Esophagus (tissue), 2 donors: ENCODE results near the gene KRTAP10-11. TPM values are rescaled to one million over a fixed set of nuclear protein-coding genes. Genes with fewer than 3 reads are reported as not detected.

Source experiments
- H3K27ac ChIP-seq, 2 donors: one replicate each; pipeline ENCODE4 v1.5.1; 2013; ENCODE audit warnings: low read depth in 2 of 2, mild to moderate bottlenecking in 2 of 2, inconsistent platforms in 1 of 2, low read length in 1 of 2, moderate library complexity in 1 of 2
- H3K27me3 ChIP-seq, 2 donors: one replicate each; pipeline ENCODE4 v1.6.1; 2013; ENCODE audit warnings: low read length in 2 of 2, control low read depth in 1 of 2, mild to moderate bottlenecking in 1 of 2; ENCODE audit not compliant: insufficient read depth in 2 of 2, control insufficient read depth in 1 of 2
- H3K36me3 ChIP-seq, 2 donors: one replicate each; pipeline ENCODE4 v1.6.1; 2013; ENCODE audit warnings: low read length in 1 of 2; ENCODE audit not compliant: control insufficient read depth in 2 of 2, insufficient read depth in 2 of 2
- H3K4me1 ChIP-seq, 2 donors: one replicate each; pipeline ENCODE4 v1.6.1; 2013; ENCODE audit warnings: low read length in 1 of 2; ENCODE audit not compliant: control insufficient read depth in 2 of 2, insufficient read depth in 2 of 2
- H3K4me3 ChIP-seq, 2 donors: one replicate each; pipeline ENCODE4 v1.5.1; 2013; ENCODE audit warnings: low read length in 2 of 2, mild to moderate bottlenecking in 2 of 2, low read depth in 1 of 2, moderate library complexity in 1 of 2
- H3K9me3 ChIP-seq, 2 donors: one replicate each; pipeline ENCODE4 v1.6.1; 2013; ENCODE audit warnings: mild to moderate bottlenecking in 2 of 2, low read depth in 1 of 2, low read length in 1 of 2, moderate library complexity in 1 of 2; ENCODE audit not compliant: control insufficient read depth in 2 of 2, insufficient read depth in 1 of 2
- WGBS, 2 donors: extraction: QIAGEN DNeasy Blood & Tissue Kit; methylation state at CpG; one replicate each; pipeline ENCODE4 v1.1.7; 2013; 5-methylcytosine and 5-hydroxymethylcytosine counted together
- polyA plus RNA-seq, 2 donors: library from polyadenylated mRNA; stranded (reverse); fragments of 200-250 nt; gene quantifications; one replicate each; pipeline ENCODE4 v1.2.3, GENCODE V29; 2013
- donor health status: healthy with polysubstance abuse.
- donor health status: Bipolar disorder and iron deficiency.

KRTAP10-11 gene
- polyA plus RNA-seq, 2 donors: not detected

DNA sequence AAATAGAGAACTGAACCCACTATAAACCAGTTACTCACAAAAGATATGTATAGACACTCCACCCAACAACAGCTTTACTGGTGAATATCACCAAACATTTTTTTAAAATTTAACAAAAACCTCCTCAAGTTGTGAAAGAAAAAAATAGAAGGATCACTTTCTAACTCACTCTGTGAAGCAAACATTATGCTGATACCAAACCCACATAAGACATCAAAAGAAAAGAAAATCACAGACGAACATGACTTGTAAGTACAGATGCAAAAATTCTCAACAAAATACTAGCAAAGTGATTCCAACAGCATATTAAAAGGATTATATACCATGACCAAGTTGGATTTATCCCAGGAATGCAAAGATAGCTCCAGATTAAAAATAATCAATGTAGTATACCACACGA, 45.5 kb downstream of the KRTAP10-11 start:
- Histone ChIP-seq H3K4me1 (no peaks in the 10 kb centered on the region), H3K9me3 (no peaks in the 10 kb centered on the region), H3K27me3 (peaks cover 0 to 2% of the 10 kb centered on the region in 2 donors), H3K4me3 (no peak overlapping the region), H3K36me3 (no peaks in the 10 kb centered on the region), H3K27ac (no peak overlapping the region)
- 35 to 42% methylated on average over 2 of the region's 2 CpGs for WGBS, 2 donors

DNA sequence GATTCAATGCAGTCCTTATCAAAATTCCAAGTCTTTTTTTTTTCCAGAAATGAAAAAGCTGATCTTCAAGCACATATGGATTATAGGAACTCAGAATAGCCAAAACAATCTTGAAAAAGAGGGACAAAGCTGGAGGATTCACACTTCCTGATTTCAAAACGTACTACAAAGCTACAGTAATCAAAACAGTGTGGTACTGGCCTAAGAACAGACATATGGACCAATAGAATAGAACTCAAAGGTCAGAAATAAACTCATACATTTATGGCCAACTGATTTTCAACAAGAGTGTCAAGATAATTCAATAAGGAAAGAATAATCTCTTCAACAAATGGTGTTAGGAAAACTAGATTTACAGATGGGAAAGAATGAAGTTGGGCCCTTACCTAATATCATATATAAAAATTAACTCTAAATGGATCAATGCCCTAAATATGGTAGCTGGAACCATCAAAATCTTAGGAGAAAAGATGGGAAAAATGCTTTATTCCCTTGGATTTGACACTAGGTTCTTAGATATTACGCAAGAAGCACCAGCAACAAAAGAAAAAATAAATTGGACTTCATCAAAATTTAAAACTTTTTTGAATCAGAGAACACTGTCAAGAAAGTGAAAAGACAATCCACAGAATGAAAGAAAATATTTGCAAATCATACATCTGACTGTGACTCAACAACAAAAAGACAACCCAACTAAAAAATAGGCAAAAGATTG, 46.7 kb downstream of the KRTAP10-11 start:
- H3K4me1 ChIP-seq: no peaks in the 10 kb centered on the region
- no peaks in the 10 kb centered on the region for H3K9me3 ChIP-seq
- peaks cover 0 to 2% of the 10 kb centered on the region in 2 donors for H3K27me3 ChIP-seq
- H3K36me3 ChIP-seq: no peaks in the 10 kb centered on the region
- no peak overlapping the region for H3K4me3 ChIP-seq
- 50% methylated on average over 2 of the region's 2 CpGs for WGBS, 2 donors
- H3K27ac ChIP-seq: no peak overlapping the region

DNA sequence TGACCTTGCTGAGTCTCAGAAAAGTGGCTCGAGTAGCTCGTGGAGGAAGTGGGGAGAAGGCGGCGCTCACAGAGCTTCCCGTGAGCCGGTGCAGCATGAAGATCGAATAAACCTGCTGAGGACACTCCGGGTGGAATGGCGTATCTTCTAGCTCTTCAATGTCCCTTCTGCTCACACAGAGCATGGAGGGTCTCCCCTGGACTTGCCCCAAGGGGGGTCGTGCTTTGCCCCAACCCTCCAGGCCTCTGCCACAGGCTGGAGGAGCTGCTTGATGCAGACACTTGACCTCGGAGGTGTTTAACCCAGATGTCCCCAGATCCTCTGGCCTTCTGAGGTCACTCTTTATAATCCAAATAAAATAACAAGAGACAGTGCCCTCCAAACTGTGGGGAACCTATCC, 48.6 kb downstream of the KRTAP10-11 start:
- H3K27me3 ChIP-seq: no peaks in the 10 kb centered on the region
- no peaks in the 10 kb centered on the region for H3K36me3 ChIP-seq
- H3K9me3 ChIP-seq: no peaks in the 10 kb centered on the region
- 72 to 76% methylated on average over 11 of the region's 11 CpGs for WGBS, 2 donors
- no peak overlapping the region for H3K4me3 ChIP-seq
- no peak overlapping the region for H3K27ac ChIP-seq
- H3K4me1 ChIP-seq: no peaks in the 10 kb centered on the region

DNA sequence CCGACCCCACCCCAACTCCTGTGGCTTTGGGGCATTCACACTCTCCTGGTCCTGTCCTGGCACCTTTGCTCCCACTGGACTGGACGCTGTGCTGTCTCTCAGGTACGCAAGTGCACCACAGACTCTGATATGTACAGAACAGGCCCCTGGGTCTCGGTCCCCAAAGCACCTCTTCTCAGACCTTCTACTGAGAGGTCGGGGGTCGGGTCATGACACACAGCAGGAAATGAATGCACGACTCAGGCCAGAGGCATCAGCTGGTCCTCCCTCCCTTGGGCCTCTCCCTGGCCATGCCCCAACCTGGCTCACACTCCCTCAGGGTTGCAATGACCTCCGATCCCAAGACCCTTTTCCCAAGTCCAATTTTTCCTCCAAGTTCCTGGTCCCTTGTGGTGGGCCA, 49.0 kb downstream of the KRTAP10-11 start:
- 69% methylated on average over 8 of the region's 8 CpGs for WGBS, 2 donors
- Histone ChIP-seq H3K4me3 (no peak overlapping the region), H3K27ac (no peak overlapping the region), H3K9me3 (no peaks in the 10 kb centered on the region), H3K36me3 (no peaks in the 10 kb centered on the region), H3K27me3 (no peaks in the 10 kb centered on the region), H3K4me1 (no peaks in the 10 kb centered on the region)

DNA sequence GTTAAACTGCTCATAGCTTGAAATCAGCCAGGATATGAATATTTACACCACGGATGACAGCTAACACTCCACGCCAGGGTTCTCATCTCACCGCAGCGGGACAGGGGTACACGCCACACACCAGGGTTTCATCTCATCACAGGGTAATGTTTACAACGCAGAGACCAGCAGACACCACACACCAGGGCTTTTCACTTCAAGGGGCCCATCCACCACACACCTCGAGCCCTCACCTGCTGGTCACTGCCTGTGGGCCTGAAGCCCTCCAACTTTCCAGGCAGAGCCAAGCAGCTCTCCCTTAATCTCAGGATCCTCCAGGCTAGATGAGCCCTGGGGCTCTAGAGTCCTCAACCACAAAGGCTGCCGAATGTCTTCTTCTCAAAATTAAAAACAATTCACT, 49.4 kb downstream of the KRTAP10-11 start:
- no peaks in the 10 kb centered on the region for H3K4me1 ChIP-seq
- no peak overlapping the region for H3K4me3 ChIP-seq
- H3K27me3 ChIP-seq: peaks cover 0 to 1% of the 10 kb centered on the region in 2 donors
- WGBS, 2 donors: 76 to 80% methylated on average over 8 of the region's 8 CpGs
- no peaks in the 10 kb centered on the region for H3K36me3 ChIP-seq
- H3K9me3 ChIP-seq: no peaks in the 10 kb centered on the region
- no peak overlapping the region for H3K27ac ChIP-seq

DNA sequence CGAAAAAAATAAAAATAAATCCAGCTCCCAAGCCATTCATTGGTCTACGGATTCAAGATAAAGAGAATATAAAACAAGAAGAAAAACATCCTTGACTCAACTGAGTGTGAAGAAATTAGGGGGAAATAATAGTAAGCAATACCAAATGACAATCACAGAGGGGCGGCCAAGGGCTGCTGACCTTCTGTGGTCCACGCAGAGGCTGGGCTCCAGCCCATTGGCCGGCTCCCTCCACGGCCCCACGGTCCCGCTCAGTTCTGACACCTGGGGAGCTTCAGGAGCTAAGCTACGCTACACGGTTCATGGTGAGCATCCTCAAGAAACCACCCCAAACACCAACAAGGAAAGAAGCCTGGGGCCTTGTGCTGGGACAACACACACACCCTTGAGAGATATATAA, 50.4 kb downstream of the KRTAP10-11 start:
- H3K36me3 ChIP-seq: no peaks in the 10 kb centered on the region
- peaks cover 0 to 4% of the 10 kb centered on the region in 2 donors for H3K27me3 ChIP-seq
- no peak overlapping the region for H3K27ac ChIP-seq
- H3K4me1 ChIP-seq: no peaks in the 10 kb centered on the region
- no peaks in the 10 kb centered on the region for H3K9me3 ChIP-seq
- WGBS, 2 donors: 63 to 77% methylated on average over 10 of the region's 10 CpGs
- no peak overlapping the region for H3K4me3 ChIP-seq

Other genes starting within 250 kb of the KRTAP10-11 start
- under 1 TPM; 0.63 to 0.93 TPM for gene LRRC3, start 190.9 kb upstream of the KRTAP10-11 start, polyA plus RNA-seq
- gene KRTAP10-1, start 106.2 kb upstream of the KRTAP10-11 start, polyA plus RNA-seq: not detected
- not detected for gene KRTAP10-2, start 94.9 kb upstream of the KRTAP10-11 start, polyA plus RNA-seq
- not detected for gene KRTAP10-3, start 87.6 kb upstream of the KRTAP10-11 start, polyA plus RNA-seq
- gene KRTAP10-4, start 72.7 kb upstream of the KRTAP10-11 start, polyA plus RNA-seq: not detected
- gene KRTAP10-5, start 65.8 kb upstream of the KRTAP10-11 start, polyA plus RNA-seq: not detected
- not detected for gene KRTAP10-6, start 53.9 kb upstream of the KRTAP10-11 start, polyA plus RNA-seq
- not detected for gene KRTAP10-7, start 45.8 kb upstream of the KRTAP10-11 start, polyA plus RNA-seq
- not detected for gene KRTAP10-8, start 34.3 kb upstream of the KRTAP10-11 start, polyA plus RNA-seq
- not detected for gene KRTAP10-9, start 19.3 kb upstream of the KRTAP10-11 start, polyA plus RNA-seq
- gene KRTAP10-10, start 9.1 kb upstream of the KRTAP10-11 start, polyA plus RNA-seq: not detected
- gene KRTAP12-4, start 8.2 kb downstream of the KRTAP10-11 start, polyA plus RNA-seq: not detected
- not detected for gene KRTAP12-3, start 11.5 kb downstream of the KRTAP10-11 start, polyA plus RNA-seq
- not detected for gene KRTAP12-2, start 20.5 kb downstream of the KRTAP10-11 start, polyA plus RNA-seq
- not detected for gene KRTAP12-1, start 35.7 kb downstream of the KRTAP10-11 start, polyA plus RNA-seq
- gene KRTAP10-12, start 50.8 kb downstream of the KRTAP10-11 start, polyA plus RNA-seq: not detected
- gene TSPEAR, start 65.2 kb downstream of the KRTAP10-11 start, polyA plus RNA-seq: under 1 TPM; 0.01 to 0.04 TPM
- gene UBE2G2, start 155.4 kb downstream of the KRTAP10-11 start, polyA plus RNA-seq: 10 to 100 TPM; 28.1 to 30.4 TPM
- gene SUMO3, start 171.6 kb downstream of the KRTAP10-11 start, polyA plus RNA-seq: 10 to 100 TPM; 13.4 to 36.5 TPM
- gene PTTG1IP, start 227.3 kb downstream of the KRTAP10-11 start, polyA plus RNA-seq: 10 to 100 TPM; 45.8 to 47.4 TPM